SJCRH30 (cell line): Measurements from ENCODE around the gene MCTP1. TPM values are rescaled to one million over a fixed set of nuclear protein-coding genes. Genes with fewer than 3 reads are reported as not detected.

Source experiments
- DNase-seq, 2 experiments: peaks; one replicate each; pipeline ENCODE4 v3.0.0-alpha.2; 2015 to 2020
- H3K27ac ChIP-seq: fragments of 250-450 bp; sonication (Bioruptor Pico); 2 replicates; pipeline ENCODE4 v1.5.1; 2020; ENCODE audit warnings: mild to moderate bottlenecking, moderate library complexity
- H3K27me3 ChIP-seq: fragments of 250-450 bp; sonication (Bioruptor Pico); 2 replicates; pipeline ENCODE4 v1.5.1; 2020; ENCODE audit warnings: mild to moderate bottlenecking, moderate library complexity
- H3K36me3 ChIP-seq: fragments of 250-450 bp; sonication (Bioruptor Pico); 2 replicates; pipeline ENCODE4 v1.5.1; 2020; ENCODE audit warnings: mild to moderate bottlenecking, moderate library complexity
- H3K4me1 ChIP-seq: fragments of 250-450 bp; sonication (Bioruptor Pico); 2 replicates; pipeline ENCODE4 v1.5.1; 2020; ENCODE audit warnings: mild to moderate bottlenecking, moderate library complexity
- H3K4me3 ChIP-seq: fragments of 250-450 bp; sonication (Bioruptor Pico); 2 replicates; pipeline ENCODE4 v1.5.1; 2020; ENCODE audit warnings: mild to moderate bottlenecking, moderate library complexity
- H3K9me3 ChIP-seq: fragments of 250-450 bp; sonication (Bioruptor Pico); replicated peaks from 2 replicates; pipeline ENCODE4 v1.5.1; 2020; ENCODE audit warnings: mild to moderate bottlenecking, moderate library complexity
- total RNA-seq: library from RNA; depleted of rRNA; stranded (reverse); fragments of >200 nt; shearing (Covaris generic); gene quantifications from 2 replicates; pipeline ENCODE4 v1.2.3, GENCODE V29; 2014

The MCTP1 gene
- total RNA-seq, 1 experiment from 2014 or later = 1.8 TPM

DNA sequence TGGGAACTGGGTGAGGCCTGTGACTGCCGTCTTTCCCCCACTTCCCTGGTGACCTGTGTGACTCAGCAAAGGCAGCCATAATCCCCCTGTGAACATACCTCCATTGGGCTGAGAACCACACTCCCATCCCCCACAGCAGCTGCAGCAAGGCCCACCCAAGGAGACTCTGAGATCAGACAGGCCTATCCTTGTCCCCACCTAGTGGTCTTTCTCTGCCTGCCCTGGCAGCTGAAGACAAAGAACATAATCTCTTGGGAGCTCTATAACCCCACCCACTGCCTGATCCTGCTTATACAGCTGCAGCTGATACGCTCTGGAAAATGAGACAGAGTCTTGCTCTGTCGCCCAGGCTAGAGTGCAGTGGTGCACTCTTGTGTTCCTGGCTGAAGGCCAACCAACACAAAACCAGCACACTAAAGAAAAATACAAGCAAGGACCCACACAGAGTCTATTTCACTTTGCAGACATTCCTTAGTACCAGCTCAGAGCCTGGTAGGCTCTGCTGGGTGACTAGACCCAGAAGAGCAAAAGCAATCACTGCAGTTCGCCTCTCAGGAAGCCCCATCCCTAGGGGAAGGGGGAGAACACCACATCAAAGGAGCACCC lies 106.7 kb downstream of the MCTP1 start:
- no peaks in the 10 kb centered on the region; the same call in 1 of the 2 replicates for H3K9me3 ChIP-seq
- peaks cover 15% of the 10 kb centered on the region for H3K4me1 ChIP-seq
- H3K27me3 ChIP-seq = no peaks in the 10 kb centered on the region
- DNase-seq = peak; percentile 99 to 100
- peak overlapping the region; percentile 96 for H3K27ac ChIP-seq
- no peaks in the 10 kb centered on the region for H3K36me3 ChIP-seq
- peak overlapping the region; percentile 2; the same call in 1 of the 2 replicates for H3K4me3 ChIP-seq

DNA sequence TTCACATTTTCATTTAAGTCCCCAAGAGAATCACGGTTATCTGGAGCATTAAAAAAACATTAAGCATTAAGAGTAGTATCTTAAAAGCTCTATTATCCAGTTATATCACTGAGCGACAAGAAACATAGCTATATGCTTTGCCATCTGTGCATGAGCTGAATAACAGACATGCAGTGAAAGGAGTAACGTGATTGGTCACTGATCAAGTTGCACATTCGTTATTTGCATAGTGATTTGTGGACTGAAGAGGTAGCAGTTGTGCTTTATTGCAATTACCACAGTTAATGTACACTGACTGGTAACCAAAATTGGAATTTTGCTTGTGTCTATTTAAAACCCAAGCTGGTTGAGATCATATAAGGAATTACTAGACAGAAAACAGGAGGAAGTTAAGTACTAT lies 107.4 kb downstream of the MCTP1 start:
- Histone ChIP-seq H3K4me3 (peak overlapping the region; percentile 20), H3K27me3 (no peaks in the 10 kb centered on the region), H3K27ac (peak overlapping the region; percentile 96), H3K4me1 (peaks cover 15% of the 10 kb centered on the region), H3K9me3 (no peaks in the 10 kb centered on the region; the same call in 1 of the 2 replicates), H3K36me3 (no peaks in the 10 kb centered on the region)
- peak; percentile 38 to 83 for DNase-seq

DNA sequence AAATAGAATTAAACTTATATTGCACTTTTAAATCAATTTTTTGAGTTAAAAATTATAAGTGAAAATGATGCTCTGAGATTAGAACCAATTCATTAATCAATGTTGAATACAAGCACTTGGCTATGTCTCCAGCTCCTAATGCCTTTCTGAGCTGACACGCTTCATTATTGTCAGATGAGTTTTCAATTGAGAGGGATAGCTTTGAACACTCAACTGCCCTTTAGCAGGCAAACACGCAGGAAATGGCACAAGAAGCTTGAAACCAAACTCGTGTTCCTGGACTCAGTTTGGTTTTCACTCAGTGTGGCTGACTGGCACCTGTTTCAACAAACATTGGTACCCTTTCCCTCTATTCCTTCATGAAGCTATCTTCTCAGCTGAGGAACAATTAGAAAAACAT lies 109.8 kb downstream of the MCTP1 start:
- Histone ChIP-seq H3K36me3 (no peaks in the 10 kb centered on the region), H3K9me3 (no peaks in the 10 kb centered on the region; the same call in 1 of the 2 replicates), H3K4me3 (no peak overlapping the region), H3K27ac (no peak overlapping the region), H3K4me1 (peaks cover 15% of the 10 kb centered on the region), H3K27me3 (no peaks in the 10 kb centered on the region)
- DNase-seq = peak in 1 of 2 experiments; percentile 9

DNA sequence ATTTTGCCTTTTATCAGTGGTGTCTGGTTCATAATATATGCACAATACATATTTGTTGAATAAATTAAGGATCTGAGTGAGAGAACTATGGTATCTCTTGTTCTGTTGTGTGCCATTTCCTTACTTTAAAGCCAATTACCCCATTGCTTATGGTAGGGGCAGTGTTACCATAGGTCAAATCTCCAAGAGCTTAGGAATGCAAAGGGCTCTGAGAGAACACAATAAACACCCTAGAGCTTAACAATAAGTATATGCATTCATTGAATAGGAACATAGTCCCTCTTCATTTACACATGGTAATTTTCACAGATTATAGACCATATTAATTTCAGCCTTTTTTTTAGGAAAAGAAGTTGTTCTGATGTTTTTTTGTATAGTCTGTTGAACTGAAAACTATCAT lies 112.2 kb downstream of the MCTP1 start:
- H3K36me3 ChIP-seq = no peaks in the 10 kb centered on the region
- H3K9me3 ChIP-seq = 0 out of 2 replicates have a peak, but pooled peaks cover 2% of the 10 kb centered on the region
- H3K27me3 ChIP-seq = no peaks in the 10 kb centered on the region
- no peak for DNase-seq
- H3K27ac ChIP-seq = no peak overlapping the region
- H3K4me3 ChIP-seq = no peak overlapping the region
- H3K4me1 ChIP-seq = peaks cover 7% of the 10 kb centered on the region

DNA sequence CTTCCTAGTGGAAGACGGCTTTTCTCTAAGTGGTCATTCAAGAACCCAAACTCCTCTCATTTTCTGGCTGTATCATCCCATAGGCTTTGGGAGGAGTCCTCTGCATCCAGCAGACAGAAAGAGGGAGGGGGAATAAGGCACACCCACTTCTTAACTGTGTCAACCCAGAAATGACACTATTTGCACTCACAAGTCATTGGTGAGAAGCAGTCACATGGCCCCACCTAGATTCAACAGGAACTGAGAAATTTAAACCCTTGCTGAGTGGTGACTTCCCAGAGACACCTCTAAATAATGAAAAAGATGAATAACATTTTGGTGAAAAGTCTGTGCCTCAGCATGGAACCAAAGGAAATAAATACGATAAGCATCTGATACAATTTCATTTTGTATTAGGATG lies 120.0 kb downstream of the MCTP1 start:
- no peaks in the 10 kb centered on the region for H3K36me3 ChIP-seq
- DNase-seq = no peak
- no peaks in the 10 kb centered on the region for H3K27me3 ChIP-seq
- peaks cover 7% of the 10 kb centered on the region for H3K9me3 ChIP-seq
- no peak overlapping the region for H3K4me3 ChIP-seq
- no peak overlapping the region for H3K27ac ChIP-seq
- no peaks in the 10 kb centered on the region for H3K4me1 ChIP-seq

DNA sequence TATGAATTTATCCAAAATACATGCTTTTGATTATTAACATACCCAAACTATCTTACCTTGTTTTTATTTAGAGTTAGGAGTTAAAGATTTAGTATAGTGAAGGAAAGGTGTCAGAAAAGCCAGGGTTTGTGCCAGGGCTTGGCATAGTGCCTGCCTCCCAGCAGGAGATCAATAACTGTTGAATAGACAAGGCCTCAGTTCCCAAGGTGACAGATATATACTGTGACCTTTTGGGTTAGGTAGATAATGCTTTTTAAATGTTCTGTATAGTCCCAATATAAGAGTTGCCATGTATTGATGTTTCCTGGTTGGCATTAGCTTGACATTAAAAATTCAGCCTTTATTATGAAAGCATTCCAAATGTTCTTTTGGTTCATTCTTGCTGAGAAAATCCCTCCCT lies 121.8 kb downstream of the MCTP1 start:
- Histone ChIP-seq H3K36me3 (no peaks in the 10 kb centered on the region), H3K9me3 (peaks cover 7% of the 10 kb centered on the region), H3K27ac (no peak overlapping the region), H3K4me3 (no peak overlapping the region), H3K4me1 (no peaks in the 10 kb centered on the region), H3K27me3 (no peaks in the 10 kb centered on the region)
- no peak for DNase-seq

DNA sequence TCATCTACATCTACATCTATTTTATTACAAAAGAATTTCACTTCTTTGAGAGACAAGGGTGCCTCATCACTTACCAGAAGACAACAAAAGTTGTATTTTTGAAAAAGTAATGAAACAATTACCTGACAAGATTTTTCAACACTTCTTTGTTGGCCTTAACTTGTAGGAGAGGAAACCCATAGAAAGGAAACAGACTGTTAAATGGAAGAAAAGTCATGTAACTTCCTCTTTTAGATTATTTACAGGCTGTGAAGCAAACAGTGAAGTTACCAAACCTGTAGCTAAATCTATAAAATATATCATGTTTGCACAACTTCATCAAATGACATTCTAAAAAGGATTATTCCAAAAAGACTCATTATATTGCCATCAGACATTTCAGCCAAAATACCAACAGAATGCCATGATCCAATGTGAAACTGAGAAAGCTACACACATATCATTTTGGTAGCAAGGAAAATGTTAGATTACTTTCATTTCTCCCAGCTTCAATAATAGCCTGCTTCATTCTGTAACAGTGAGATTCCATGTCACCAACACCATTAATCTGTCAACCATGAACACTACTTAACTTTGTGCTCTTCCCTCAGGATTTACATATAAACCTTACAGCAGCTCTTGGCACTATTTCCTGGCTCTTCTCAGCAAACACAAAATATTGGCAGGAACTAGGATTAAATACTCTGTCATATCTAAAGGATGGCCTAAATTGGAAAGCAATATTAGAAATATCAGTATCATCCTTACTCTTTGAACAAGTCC lies 122.5 kb downstream of the MCTP1 start:
- Histone ChIP-seq H3K9me3 (peaks cover 3% of the 10 kb centered on the region), H3K36me3 (no peaks in the 10 kb centered on the region), H3K27me3 (no peaks in the 10 kb centered on the region), H3K4me1 (no peaks in the 10 kb centered on the region), H3K27ac (no peak overlapping the region), H3K4me3 (no peak overlapping the region)
- no peak for DNase-seq

DNA sequence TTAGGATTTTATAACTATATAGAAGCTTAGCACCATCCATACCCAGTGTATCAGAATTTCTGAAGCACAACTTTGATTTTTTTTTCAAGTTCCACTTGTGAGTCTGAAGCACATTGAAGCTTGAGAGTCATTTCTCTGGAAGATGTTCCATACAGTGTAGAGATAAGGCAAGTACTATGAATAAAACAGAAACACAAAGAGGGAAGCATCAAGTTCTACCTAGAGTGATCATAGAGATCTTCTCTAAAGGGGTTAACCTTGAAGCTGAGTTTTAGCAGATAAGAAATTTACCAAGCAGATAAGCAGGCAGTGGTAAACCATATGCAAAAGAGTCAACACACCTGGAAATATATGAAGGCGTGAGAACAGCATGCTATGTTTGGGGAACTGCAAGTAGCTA lies 125.3 kb downstream of the MCTP1 start:
- Histone ChIP-seq H3K4me1 (no peaks in the 10 kb centered on the region), H3K27ac (no peak overlapping the region), H3K9me3 (no peaks in the 10 kb centered on the region), H3K27me3 (no peaks in the 10 kb centered on the region), H3K4me3 (no peak overlapping the region), H3K36me3 (no peaks in the 10 kb centered on the region)
- DNase-seq = no peak

DNA sequence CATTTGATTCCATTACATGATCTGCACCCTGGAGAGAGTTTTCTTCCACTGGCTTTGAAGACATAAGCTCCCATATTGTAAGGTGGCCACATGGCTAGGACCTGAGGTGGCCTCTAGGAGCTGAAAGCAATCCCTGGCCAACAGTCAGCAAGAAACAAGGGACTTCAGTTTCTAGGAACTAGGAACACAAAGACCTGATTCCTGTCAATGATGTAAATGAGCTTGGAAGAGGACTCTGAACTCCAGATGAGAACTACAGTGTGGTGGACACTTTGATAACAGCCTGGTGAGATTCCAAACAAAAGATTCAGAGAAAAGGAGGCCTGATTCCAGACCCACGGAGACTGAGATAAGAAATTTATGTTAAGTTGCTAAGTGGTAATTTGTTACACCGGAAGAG lies 129.0 kb downstream of the MCTP1 start:
- Histone ChIP-seq H3K4me1 (no peaks in the 10 kb centered on the region), H3K4me3 (no peak overlapping the region)

DNA sequence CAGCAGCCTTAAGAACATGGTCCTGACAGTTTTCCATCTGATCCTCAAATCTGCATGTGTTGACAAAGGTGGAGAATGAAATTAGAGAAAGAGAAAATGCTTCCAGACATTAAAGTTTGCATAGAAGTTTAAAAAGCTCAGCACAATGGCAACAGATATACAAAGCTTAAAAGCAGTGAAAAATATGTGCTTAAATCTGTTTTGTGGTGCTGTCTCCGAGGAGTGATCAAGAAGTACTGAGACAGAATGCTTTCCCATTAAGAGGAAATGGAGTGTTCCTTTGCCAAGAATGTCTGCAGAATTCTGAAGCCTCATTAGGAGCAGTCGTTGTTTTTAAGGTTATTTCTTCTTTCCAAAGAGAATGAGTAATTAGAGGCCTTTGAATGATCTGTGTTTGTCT lies 131.4 kb downstream of the MCTP1 start:
- Histone ChIP-seq H3K4me1 (no peaks in the 10 kb centered on the region), H3K9me3 (no peaks in the 10 kb centered on the region), H3K36me3 (no peaks in the 10 kb centered on the region), H3K27me3 (no peaks in the 10 kb centered on the region), H3K27ac (no peak overlapping the region), H3K4me3 (no peak overlapping the region)
- DNase-seq = no peak

More for the DNA sequence above, 129.0 kb downstream of the MCTP1 start:
- H3K27ac ChIP-seq = no peak overlapping the region
- no peaks in the 10 kb centered on the region for H3K27me3 ChIP-seq
- no peak for DNase-seq
- H3K9me3 ChIP-seq = no peaks in the 10 kb centered on the region
- no peaks in the 10 kb centered on the region for H3K36me3 ChIP-seq

DNA sequence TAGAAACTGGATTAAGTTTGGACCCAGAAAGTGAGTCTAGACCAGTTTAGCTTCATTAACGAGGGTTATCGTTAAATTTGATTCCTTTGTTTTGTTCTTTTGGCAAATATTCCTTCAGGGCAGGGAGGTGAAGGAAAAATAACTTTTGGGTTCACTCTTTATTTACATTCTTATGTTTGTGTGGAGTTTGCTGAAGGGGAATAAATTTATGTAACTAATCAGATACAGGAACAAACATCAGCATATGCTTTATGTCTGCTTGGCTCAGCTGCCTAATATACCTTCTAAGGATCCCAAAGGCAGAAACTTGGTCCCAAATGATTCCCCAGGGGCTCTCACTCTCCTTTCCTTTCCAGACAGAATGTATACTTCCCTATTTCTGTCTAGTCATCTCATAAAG lies 132.4 kb downstream of the MCTP1 start:
- H3K27ac ChIP-seq = no peak overlapping the region
- H3K4me3 ChIP-seq = no peak overlapping the region
- H3K27me3 ChIP-seq = no peaks in the 10 kb centered on the region
- DNase-seq = no peak
- no peaks in the 10 kb centered on the region for H3K4me1 ChIP-seq
- H3K9me3 ChIP-seq = 0 out of 2 replicates have a peak, but pooled peaks cover 5% of the 10 kb centered on the region
- no peaks in the 10 kb centered on the region for H3K36me3 ChIP-seq

DNA sequence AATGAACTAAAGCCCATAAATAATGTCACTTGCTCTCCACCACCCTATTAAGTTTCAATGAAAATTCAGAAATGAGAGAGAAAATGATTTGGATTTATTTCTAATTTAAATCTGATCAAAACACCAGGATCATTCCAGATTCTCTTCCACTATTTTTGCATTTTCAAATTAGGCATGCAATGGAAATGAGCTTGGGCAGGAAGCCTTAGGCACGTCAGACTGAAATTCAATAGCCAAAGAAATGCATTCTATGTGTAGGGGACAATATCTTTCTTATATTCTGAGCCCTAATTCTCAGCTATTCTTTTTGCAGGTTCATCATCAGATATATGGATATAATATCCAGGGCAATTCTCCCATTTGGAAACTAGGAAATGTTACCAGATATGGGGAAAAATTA lies 132.8 kb downstream of the MCTP1 start:
- DNase-seq = no peak
- H3K36me3 ChIP-seq = no peaks in the 10 kb centered on the region
- H3K4me1 ChIP-seq = no peaks in the 10 kb centered on the region
- no peak overlapping the region for H3K27ac ChIP-seq
- H3K27me3 ChIP-seq = no peaks in the 10 kb centered on the region
- 0 out of 2 replicates have a peak, but pooled peaks cover 5% of the 10 kb centered on the region for H3K9me3 ChIP-seq
- H3K4me3 ChIP-seq = no peak overlapping the region

DNA sequence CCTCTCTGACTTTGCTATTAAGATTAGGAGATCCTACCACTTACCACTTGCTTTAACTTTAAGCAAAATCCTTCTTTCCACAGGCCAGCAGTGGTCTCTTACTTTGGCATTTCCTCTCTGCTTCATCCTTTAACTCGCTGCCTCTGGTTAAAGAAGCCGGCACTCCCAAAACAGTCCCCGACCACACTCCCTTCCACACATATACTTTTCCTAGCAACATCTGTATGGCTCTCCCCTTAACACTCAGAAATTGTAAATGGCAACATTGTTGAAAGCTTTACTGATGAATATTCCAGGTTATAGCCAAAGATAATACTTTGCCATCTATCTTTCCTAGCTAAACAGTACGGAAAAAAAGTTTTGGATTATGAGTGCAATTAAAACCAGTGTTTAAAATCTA lies 133.2 kb downstream of the MCTP1 start:
- no peak for DNase-seq
- Histone ChIP-seq H3K4me3 (no peak overlapping the region), H3K4me1 (no peaks in the 10 kb centered on the region), H3K27ac (no peak overlapping the region), H3K9me3 (0 out of 2 replicates have a peak, but pooled peaks cover 5% of the 10 kb centered on the region), H3K36me3 (no peaks in the 10 kb centered on the region), H3K27me3 (no peaks in the 10 kb centered on the region)

DNA sequence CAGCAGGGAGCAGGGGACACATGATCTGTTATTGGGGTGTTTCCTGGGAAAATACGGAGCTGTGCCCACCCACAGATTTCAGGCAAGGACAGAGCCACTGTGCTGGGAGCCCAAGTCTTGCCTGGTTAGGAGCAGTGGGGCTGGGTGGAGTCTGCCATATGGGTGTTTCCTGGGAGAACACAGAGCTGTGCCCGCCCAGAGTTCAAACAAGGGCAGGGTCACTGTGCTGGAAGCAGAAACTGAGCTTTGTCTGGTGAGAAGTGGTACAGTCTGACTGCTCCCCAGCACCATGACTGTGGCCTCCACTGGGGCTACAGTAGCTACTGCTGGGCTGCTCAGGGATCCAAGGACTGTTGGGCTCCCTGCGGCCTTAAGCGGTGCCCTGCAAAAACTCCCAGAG lies 135.5 kb downstream of the MCTP1 start:
- no peak overlapping the region for H3K4me3 ChIP-seq
- peaks cover 5% of the 10 kb centered on the region; the same call in 1 of the 2 replicates for H3K9me3 ChIP-seq
- DNase-seq = no peak
- H3K27ac ChIP-seq = no peak overlapping the region
- no peaks in the 10 kb centered on the region for H3K4me1 ChIP-seq
- no peaks in the 10 kb centered on the region for H3K36me3 ChIP-seq
- no peaks in the 10 kb centered on the region for H3K27me3 ChIP-seq

DNA sequence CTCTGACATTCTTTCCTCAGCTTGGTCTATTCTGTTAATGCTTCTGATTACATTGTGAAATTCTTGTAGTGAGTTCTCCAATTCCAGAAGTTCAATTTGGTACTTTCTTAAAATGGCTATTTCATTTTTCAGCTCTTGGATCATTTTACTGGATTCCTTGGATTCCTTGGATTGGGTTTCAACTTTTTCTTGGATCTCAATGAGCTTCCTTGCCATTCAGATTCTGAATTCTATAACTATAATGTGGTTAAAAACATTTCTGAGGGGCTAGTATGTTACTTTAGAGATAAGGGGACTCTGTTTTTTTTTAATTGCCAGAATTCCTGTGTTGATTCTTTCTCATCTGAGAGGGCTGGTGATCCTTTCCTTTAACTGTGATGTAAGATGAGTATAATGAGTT lies 136.4 kb downstream of the MCTP1 start:
- Histone ChIP-seq H3K27ac (no peak overlapping the region), H3K27me3 (no peaks in the 10 kb centered on the region), H3K9me3 (peaks cover 5% of the 10 kb centered on the region; the same call in 1 of the 2 replicates), H3K36me3 (no peaks in the 10 kb centered on the region), H3K4me3 (no peak overlapping the region), H3K4me1 (no peaks in the 10 kb centered on the region)
- DNase-seq = no peak
